ENCODE measurements around the gene MCOLN2.

Gene MCOLN2

DNA sequence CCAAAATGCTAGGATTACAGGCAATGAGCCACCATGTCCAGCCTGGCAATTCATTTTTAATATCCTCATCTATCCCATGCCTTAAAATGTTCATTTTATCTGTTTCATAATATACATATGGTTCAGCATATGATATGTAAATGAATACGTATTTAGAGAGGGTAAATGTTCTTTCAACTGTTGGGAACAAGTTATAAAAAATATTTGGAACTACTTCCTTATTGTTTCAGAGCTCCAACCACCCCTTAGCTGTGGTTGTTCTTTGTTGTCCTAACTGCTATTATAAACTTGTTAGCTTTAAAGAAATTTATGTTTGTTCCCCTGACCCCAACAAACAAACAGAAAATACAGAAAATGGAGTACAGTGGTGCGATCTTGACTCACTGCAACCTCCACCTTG lies 14.5 kb downstream of the MCOLN2 start:
- H3K36me3 ChIP-seq (ENCODE audit: control insufficient read depth in 2 of 2, insufficient read depth in 2 of 2, low read length in 2 of 2) = no peaks in the 10 kb centered on the region
- no peaks in the 10 kb centered on the region for H3K9me3 ChIP-seq (ENCODE audit: control insufficient read depth in 2 of 2, low read length in 2 of 2)
- no peak overlapping the region for H3K27ac ChIP-seq (ENCODE audit: low read length)
- H3K9ac ChIP-seq (ENCODE audit: low read length in 2 of 2) = no peak overlapping the region
- no peak overlapping the region for H3K4me3 ChIP-seq (ENCODE audit: low read length in 2 of 2)
- H3K27me3 ChIP-seq (ENCODE audit: control insufficient read depth in 1 of 2, insufficient read depth in 2 of 2, low read length in 2 of 2) = no peaks in the 10 kb centered on the region
- H3K4me1 ChIP-seq (ENCODE audit: control insufficient read depth, insufficient read depth, low read length) = no peaks in the 10 kb centered on the region

- no peaks in the 10 kb centered on the region for H3K36me3 ChIP-seq (ENCODE audit: control insufficient read depth in 2 of 2, insufficient read depth in 2 of 2, low read length in 2 of 2)
- H3K27ac ChIP-seq (ENCODE audit: low read length) = no peak overlapping the region
- no peak overlapping the region for H3K4me3 ChIP-seq (ENCODE audit: low read length in 2 of 2)
These were observed 21.9 kb downstream of the MCOLN2 start for GRCh38 chr1:84975035-84975434.

DNA sequence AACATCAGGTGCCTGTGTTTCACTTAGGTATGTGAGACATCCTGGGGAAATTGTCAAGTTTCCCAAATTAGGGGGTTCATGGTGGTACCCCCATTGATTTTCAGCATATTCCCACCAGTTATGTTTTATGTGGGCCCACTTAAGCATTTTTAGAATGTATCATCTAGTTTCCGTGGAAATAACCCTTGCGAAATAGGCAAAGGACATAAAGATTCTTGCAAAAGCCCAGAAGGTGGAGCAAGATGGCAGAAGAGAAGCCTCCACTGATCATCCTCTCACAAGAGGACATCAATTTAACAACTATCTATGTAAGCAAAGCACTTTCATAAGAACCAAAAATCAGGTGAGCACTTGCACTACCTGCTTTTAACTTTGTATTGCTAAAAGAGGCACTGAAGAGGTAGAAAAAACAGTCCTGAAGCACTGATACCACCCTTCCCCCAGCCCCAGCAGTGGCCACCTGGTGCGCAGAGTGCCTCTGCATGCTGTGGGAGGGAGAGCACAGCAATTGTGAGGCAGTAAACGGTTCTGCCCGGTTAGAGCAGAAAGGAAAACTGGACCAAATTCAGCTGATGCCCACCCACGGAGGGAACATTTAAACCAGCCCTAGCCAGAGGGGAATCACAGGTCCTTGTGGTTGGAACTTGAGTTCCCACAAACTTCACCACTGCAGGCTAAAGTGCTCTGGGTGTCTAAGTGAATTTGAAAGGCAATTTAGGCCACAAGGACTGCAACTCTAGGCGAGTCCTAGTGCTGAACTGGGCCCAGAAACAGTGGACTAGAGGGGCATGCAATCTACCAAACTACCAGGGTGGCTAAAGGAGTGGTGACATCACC lies 23.2 kb downstream of the MCOLN2 start:
- H3K4me3 ChIP-seq (ENCODE audit: low read length in 2 of 2) = no peak overlapping the region
- H3K27ac ChIP-seq (ENCODE audit: low read length) = no peak overlapping the region
- H3K36me3 ChIP-seq (ENCODE audit: control insufficient read depth in 2 of 2, insufficient read depth in 2 of 2, low read length in 2 of 2) = no peaks in the 10 kb centered on the region
- H3K9ac ChIP-seq (ENCODE audit: low read length in 2 of 2) = no peak overlapping the region
- peaks cover 0 to 2% of the 10 kb centered on the region in 2 donors for H3K27me3 ChIP-seq (ENCODE audit: control insufficient read depth in 1 of 2, insufficient read depth in 2 of 2, low read length in 2 of 2)
- H3K4me1 ChIP-seq (ENCODE audit: control insufficient read depth, insufficient read depth, low read length) = no peaks in the 10 kb centered on the region
- H3K9me3 ChIP-seq (ENCODE audit: control insufficient read depth in 2 of 2, low read length in 2 of 2) = no peaks in the 10 kb centered on the region

More at GRCh38 chr1:84975035-84975434, 21.9 kb downstream of the MCOLN2 start:
- Histone ChIP-seq H3K27me3 (ENCODE audit: control insufficient read depth in 1 of 2, insufficient read depth in 2 of 2, low read length in 2 of 2) (peaks cover 0 to 2% of the 10 kb centered on the region in 2 donors), H3K9me3 (ENCODE audit: control insufficient read depth in 2 of 2, low read length in 2 of 2) (no peaks in the 10 kb centered on the region), H3K4me1 (ENCODE audit: control insufficient read depth, insufficient read depth, low read length) (no peaks in the 10 kb centered on the region), H3K9ac (ENCODE audit: low read length in 2 of 2) (no peak overlapping the region)

DNA sequence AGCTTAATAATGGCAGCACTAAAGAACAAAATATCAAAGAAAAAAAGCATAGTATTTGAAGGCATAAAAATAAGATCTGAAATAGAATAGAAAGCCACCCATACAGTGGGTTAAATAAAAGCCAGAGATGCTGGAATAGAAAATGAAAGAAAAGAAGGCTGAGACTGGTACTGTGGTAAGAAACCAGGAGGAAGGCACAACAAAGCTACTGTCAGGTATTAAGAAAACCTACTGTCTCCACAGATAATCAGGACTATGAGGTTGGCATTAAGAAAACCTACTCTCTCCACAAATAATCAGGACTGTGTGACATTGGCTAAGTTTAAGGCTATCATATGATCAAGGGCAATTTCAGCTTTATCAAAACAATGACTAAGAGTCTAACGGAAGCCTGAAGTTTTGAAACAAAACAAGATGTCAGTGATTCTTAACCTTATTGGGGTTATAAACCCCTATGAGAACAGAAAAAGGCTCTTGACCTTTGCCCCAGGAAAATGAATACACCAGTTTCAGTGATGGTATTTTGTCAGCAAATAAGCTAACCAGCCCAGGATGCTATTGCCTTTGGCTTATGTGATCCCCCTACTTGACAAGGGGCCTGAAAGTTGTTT lies 24.4 kb downstream of the MCOLN2 start:
- Histone ChIP-seq H3K27ac (ENCODE audit: low read length) (no peak overlapping the region), H3K27me3 (ENCODE audit: control insufficient read depth in 1 of 2, insufficient read depth in 2 of 2, low read length in 2 of 2) (peaks cover 0 to 2% of the 10 kb centered on the region in 2 donors), H3K9me3 (ENCODE audit: control insufficient read depth in 2 of 2, low read length in 2 of 2) (no peaks in the 10 kb centered on the region), H3K36me3 (ENCODE audit: control insufficient read depth in 2 of 2, insufficient read depth in 2 of 2, low read length in 2 of 2) (no peaks in the 10 kb centered on the region), H3K9ac (ENCODE audit: low read length in 2 of 2) (no peak overlapping the region), H3K4me3 (ENCODE audit: low read length in 2 of 2) (no peak overlapping the region), H3K4me1 (ENCODE audit: control insufficient read depth, insufficient read depth, low read length) (no peaks in the 10 kb centered on the region)

DNA sequence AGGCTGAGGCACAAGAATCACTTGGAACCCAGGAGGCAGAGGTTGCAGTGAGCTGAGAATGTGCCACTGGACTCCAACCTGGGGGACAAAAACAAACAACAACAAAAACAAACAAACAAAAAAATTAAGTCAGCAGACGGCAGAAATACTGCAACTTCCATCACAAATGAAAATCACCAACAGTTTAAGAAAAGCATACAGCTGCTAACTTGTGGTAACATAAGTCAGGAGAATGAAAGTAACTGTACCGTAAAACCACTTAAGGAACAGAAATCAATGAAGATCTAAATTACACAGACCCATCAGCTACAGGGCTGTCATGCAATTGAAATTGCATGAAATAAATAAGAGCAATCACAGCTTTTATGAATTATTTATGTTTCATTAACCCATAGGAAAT lies 25.0 kb downstream of the MCOLN2 start:
- Histone ChIP-seq H3K27ac (ENCODE audit: low read length) (no peak overlapping the region), H3K9me3 (ENCODE audit: control insufficient read depth in 2 of 2, low read length in 2 of 2) (no peaks in the 10 kb centered on the region), H3K9ac (ENCODE audit: low read length in 2 of 2) (no peak overlapping the region), H3K4me1 (ENCODE audit: control insufficient read depth, insufficient read depth, low read length) (no peaks in the 10 kb centered on the region), H3K4me3 (ENCODE audit: low read length in 2 of 2) (no peak overlapping the region), H3K36me3 (ENCODE audit: control insufficient read depth in 2 of 2, insufficient read depth in 2 of 2, low read length in 2 of 2) (no peaks in the 10 kb centered on the region), H3K27me3 (ENCODE audit: control insufficient read depth in 1 of 2, insufficient read depth in 2 of 2, low read length in 2 of 2) (peaks cover 0 to 2% of the 10 kb centered on the region in 2 donors)

DNA sequence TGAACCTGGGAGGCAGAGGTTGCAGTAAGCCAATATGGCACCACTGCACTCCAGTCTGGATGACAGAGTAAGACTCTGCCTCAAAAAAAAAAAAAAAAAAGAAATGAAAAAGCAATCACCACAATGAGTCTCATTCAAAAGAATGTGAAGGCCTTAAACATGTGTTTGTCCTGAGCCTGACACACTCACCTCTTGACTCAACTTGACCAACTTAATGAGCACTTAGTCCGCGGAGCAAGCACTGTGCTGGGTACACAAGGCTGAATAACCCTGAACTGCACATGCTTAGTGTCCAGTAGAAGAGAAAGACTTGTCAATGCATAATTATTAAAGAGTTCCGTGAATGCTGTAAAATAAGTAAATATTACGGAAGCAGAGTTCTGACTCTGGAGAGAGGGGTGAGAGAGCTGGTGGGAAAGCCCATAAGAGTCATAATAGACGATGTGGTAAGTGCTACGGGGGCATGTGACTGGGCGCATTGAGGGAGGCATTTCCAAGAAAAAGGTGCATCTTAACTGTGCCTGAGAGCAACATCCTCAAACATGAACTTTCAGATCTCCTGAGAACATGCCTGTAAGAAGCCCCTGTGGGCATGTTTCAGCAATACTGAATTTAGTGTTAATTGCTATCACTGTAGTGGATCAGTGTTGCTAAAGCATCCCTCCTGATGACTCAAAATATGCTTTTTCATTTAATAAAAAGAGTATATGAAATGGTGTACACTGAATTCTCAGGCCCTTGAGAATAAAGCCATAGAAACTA lies 27.2 kb downstream of the MCOLN2 start:
- no peak overlapping the region for H3K9ac ChIP-seq (ENCODE audit: low read length in 2 of 2)
- H3K4me3 ChIP-seq (ENCODE audit: low read length in 2 of 2) = no peak overlapping the region
- H3K36me3 ChIP-seq (ENCODE audit: control insufficient read depth in 2 of 2, insufficient read depth in 2 of 2, low read length in 2 of 2) = no peaks in the 10 kb centered on the region
- no peaks in the 10 kb centered on the region for H3K9me3 ChIP-seq (ENCODE audit: control insufficient read depth in 2 of 2, low read length in 2 of 2)
- peaks cover 0 to 2% of the 10 kb centered on the region in 2 donors for H3K27me3 ChIP-seq (ENCODE audit: control insufficient read depth in 1 of 2, insufficient read depth in 2 of 2, low read length in 2 of 2)
- H3K27ac ChIP-seq (ENCODE audit: low read length) = no peak overlapping the region
- H3K4me1 ChIP-seq (ENCODE audit: control insufficient read depth, insufficient read depth, low read length) = no peaks in the 10 kb centered on the region

DNA sequence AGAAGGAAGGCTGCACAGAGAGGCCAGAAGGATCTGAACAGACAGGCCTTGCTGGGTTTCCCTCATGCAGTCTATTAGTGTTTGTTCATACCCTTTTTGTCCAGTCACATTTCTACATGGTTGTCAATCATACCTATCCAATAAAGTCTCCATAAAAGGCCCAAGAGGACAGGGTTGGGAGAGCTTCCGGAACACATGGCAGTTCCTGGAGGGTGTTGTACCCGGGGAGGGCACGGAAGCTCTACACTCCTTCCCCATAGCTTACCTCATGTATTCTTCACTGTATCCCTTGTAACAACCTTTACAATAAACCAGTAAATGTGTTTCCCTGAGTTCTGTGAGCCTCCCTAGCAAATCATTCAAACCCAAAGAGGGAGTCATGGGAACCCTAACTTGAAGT lies 28.0 kb downstream of the MCOLN2 start:
- H3K27ac ChIP-seq (ENCODE audit: low read length) = no peak overlapping the region
- H3K36me3 ChIP-seq (ENCODE audit: control insufficient read depth in 2 of 2, insufficient read depth in 2 of 2, low read length in 2 of 2) = no peaks in the 10 kb centered on the region
- no peaks in the 10 kb centered on the region for H3K27me3 ChIP-seq (ENCODE audit: control insufficient read depth in 1 of 2, insufficient read depth in 2 of 2, low read length in 2 of 2)
- H3K4me3 ChIP-seq (ENCODE audit: low read length in 2 of 2) = no peak overlapping the region
- no peaks in the 10 kb centered on the region for H3K9me3 ChIP-seq (ENCODE audit: control insufficient read depth in 2 of 2, low read length in 2 of 2)
- H3K4me1 ChIP-seq (ENCODE audit: control insufficient read depth, insufficient read depth, low read length) = no peaks in the 10 kb centered on the region
- no peak overlapping the region for H3K9ac ChIP-seq (ENCODE audit: low read length in 2 of 2)

- H3K9ac ChIP-seq (ENCODE audit: low read length in 2 of 2) = no peak overlapping the region
- no peaks in the 10 kb centered on the region for H3K27me3 ChIP-seq (ENCODE audit: control insufficient read depth in 1 of 2, insufficient read depth in 2 of 2, low read length in 2 of 2)
- H3K4me3 ChIP-seq (ENCODE audit: low read length in 2 of 2) = no peak overlapping the region
- H3K9me3 ChIP-seq (ENCODE audit: control insufficient read depth in 2 of 2, low read length in 2 of 2) = no peaks in the 10 kb centered on the region
- no peaks in the 10 kb centered on the region for H3K36me3 ChIP-seq (ENCODE audit: control insufficient read depth in 2 of 2, insufficient read depth in 2 of 2, low read length in 2 of 2)
- H3K27ac ChIP-seq (ENCODE audit: low read length) = no peak overlapping the region
- no peaks in the 10 kb centered on the region for H3K4me1 ChIP-seq (ENCODE audit: control insufficient read depth, insufficient read depth, low read length)
These were observed 28.8 kb downstream of the MCOLN2 start for GRCh38 chr1:84968101-84968500.

DNA sequence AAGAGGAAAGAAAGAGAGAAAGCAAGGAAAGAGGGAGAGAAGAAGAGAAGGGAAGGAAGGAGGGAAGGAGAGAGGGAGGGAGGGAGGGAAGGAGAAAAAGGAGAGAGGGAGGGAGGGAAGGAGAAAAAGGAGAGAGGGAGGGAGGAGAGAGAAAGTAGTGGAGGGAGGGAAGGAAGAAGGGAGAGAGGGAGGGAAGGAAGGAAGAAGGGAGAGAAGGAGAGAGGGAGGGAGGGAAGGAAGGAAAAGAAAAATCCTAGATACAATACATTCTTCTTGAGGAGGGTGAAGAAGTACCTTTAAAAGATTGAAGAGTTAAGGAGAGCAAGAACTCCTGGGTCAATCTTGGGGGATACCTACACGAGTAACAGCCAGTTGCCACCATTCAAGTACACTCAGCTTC lies 29.2 kb downstream of the MCOLN2 start:
- Histone ChIP-seq H3K27ac (ENCODE audit: low read length) (no peak overlapping the region), H3K27me3 (ENCODE audit: control insufficient read depth in 1 of 2, insufficient read depth in 2 of 2, low read length in 2 of 2) (no peaks in the 10 kb centered on the region), H3K4me3 (ENCODE audit: low read length in 2 of 2) (no peak overlapping the region), H3K4me1 (ENCODE audit: control insufficient read depth, insufficient read depth, low read length) (no peaks in the 10 kb centered on the region), H3K9ac (ENCODE audit: low read length in 2 of 2) (no peak overlapping the region), H3K36me3 (ENCODE audit: control insufficient read depth in 2 of 2, insufficient read depth in 2 of 2, low read length in 2 of 2) (no peaks in the 10 kb centered on the region), H3K9me3 (ENCODE audit: control insufficient read depth in 2 of 2, low read length in 2 of 2) (no peaks in the 10 kb centered on the region)

DNA sequence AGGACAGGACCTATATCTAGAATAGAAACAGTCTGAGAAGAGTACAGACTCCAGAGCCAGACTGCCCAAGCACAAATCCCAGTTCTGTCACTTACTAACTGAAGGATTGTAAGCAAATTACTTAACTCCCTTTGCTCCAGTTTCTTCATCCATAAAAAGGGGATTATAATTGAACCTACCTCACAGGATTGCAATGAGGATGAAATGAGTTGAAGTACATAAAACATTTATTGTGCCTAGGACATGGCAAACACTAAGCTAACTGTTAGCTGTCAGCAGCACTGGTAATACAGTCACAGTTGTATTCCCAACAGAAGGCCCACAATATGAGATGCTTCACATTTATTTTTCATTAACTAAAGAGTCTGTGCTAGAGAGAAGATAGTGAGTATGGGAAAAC lies 33.9 kb downstream of the MCOLN2 start:
- Histone ChIP-seq H3K4me3 (ENCODE audit: low read length in 2 of 2) (no peak overlapping the region), H3K27ac (ENCODE audit: low read length) (no peak overlapping the region), H3K9ac (ENCODE audit: low read length in 2 of 2) (no peak overlapping the region), H3K36me3 (ENCODE audit: control insufficient read depth in 2 of 2, insufficient read depth in 2 of 2, low read length in 2 of 2) (no peaks in the 10 kb centered on the region), H3K9me3 (ENCODE audit: control insufficient read depth in 2 of 2, low read length in 2 of 2) (no peaks in the 10 kb centered on the region), H3K27me3 (ENCODE audit: control insufficient read depth in 1 of 2, insufficient read depth in 2 of 2, low read length in 2 of 2) (no peaks in the 10 kb centered on the region), H3K4me1 (ENCODE audit: control insufficient read depth, insufficient read depth, low read length) (no peaks in the 10 kb centered on the region)

Measured in stomach smooth muscle (tissue), 2 donors.